GM23338 (cell line): ENCODE data around the gene THAP9. TPM values are rescaled to one million over a fixed set of nuclear protein-coding genes. Genes with fewer than 3 reads are reported as not detected.

Experiments
- ATAC-seq: fragments of 200-7000 bp; cut with Tn5 transposase; 3 replicates; pipeline ENCODE4 v1.9.1; 2020
- DNase-seq: peaks from one replicate; pipeline ENCODE4 v3.0.0-alpha.2; 2015; ENCODE audit warnings: low spot score
- H2AFZ ChIP-seq: fragments of 200-600 bp; sonication (generic); 2 replicates; pipeline ENCODE4 v1.8.0; 2016; ENCODE audit warnings: antibody characterized with exemption, mild to moderate bottlenecking, moderate library complexity
- H3F3A ChIP-seq: fragments of 200-600 bp; sonication (generic); replicated peaks from 2 replicates; pipeline ENCODE4 v1.8.0; 2017; ENCODE audit warnings: antibody characterized with exemption, mixed run types, low read depth
- H3K27ac ChIP-seq: fragments of 200-600 bp; sonication (generic); 2 replicates; pipeline ENCODE4 v1.6.1; 2016; ENCODE audit warnings: low read depth
- H3K27me3 ChIP-seq: fragments of 200-600 bp; sonication (generic); 2 replicates; pipeline ENCODE4 v1.8.0; 2016; ENCODE audit warnings: mild to moderate bottlenecking, mixed run types, moderate library complexity; ENCODE audit not compliant: insufficient read depth
- H3K36me3 ChIP-seq: fragments of 200-600 bp; sonication (generic); 2 replicates; pipeline ENCODE4 v1.8.0; 2016; ENCODE audit warnings: mild to moderate bottlenecking; ENCODE audit not compliant: insufficient read depth
- H3K4me1 ChIP-seq: fragments of 200-600 bp; sonication (generic); 2 replicates; pipeline ENCODE4 v1.8.0; 2016; ENCODE audit warnings: mild to moderate bottlenecking, moderate library complexity; ENCODE audit not compliant: insufficient read depth
- H3K4me2 ChIP-seq: fragments of 200-600 bp; sonication (generic); 2 replicates; pipeline ENCODE4 v1.7.1; 2017; ENCODE audit warnings: mixed run types
- H3K4me3 ChIP-seq: fragments of 200-600 bp; sonication (generic); 2 replicates; pipeline ENCODE4 v1.6.1; 2016; ENCODE audit warnings: mixed run types
- H3K79me2 ChIP-seq: fragments of 200-600 bp; sonication (generic); replicated peaks from 2 replicates; pipeline ENCODE4 v1.8.0; 2017; ENCODE audit warnings: mild to moderate bottlenecking; ENCODE audit not compliant: insufficient read depth
- H3K9me2 ChIP-seq: fragments of 200-600 bp; sonication (generic); 2 replicates; pipeline ENCODE4 v1.8.0; 2017; ENCODE audit not compliant: insufficient read depth
- H4K20me1 ChIP-seq: fragments of 200-600 bp; sonication (generic); replicated peaks from 2 replicates; pipeline ENCODE4 v1.8.0; 2017; ENCODE audit warnings: mild to moderate bottlenecking; ENCODE audit not compliant: insufficient read depth
- H3K27ac Mint-ChIP-seq: 2 replicates; pipeline ENCODE4 v1.8.0; 2020; ENCODE audit warnings: inconsistent platforms, mild to moderate bottlenecking, moderate library complexity, mixed read lengths
- H3K27me3 Mint-ChIP-seq: 3 replicates; pipeline ENCODE4 v1.8.0; 2022; ENCODE audit warnings: low read depth, mild to moderate bottlenecking, moderate library complexity, mixed read lengths, inconsistent platforms; ENCODE audit not compliant: insufficient read depth, poor library complexity
- H3K36me3 Mint-ChIP-seq: 3 replicates; pipeline ENCODE4 v1.8.0; 2021; ENCODE audit warnings: low read depth, mild to moderate bottlenecking, inconsistent platforms, moderate library complexity, mixed read lengths
- H3K4me1 Mint-ChIP-seq: 3 replicates; pipeline ENCODE4 v1.8.0; 2020; ENCODE audit warnings: mild to moderate bottlenecking, inconsistent platforms, mixed read lengths
- H3K4me3 Mint-ChIP-seq: 3 replicates; pipeline ENCODE4 v1.8.0; 2021; ENCODE audit warnings: moderate library complexity, mild to moderate bottlenecking, inconsistent platforms, mixed read lengths
- H3K9me3 Mint-ChIP-seq: 3 replicates; pipeline ENCODE4 v1.8.0; 2020; ENCODE audit warnings: moderate library complexity, mild to moderate bottlenecking, inconsistent platforms, mixed read lengths
- CREB1 ChIP-seq: fragments of 250-450 bp; sonication (Bioruptor Pico); IDR thresholded peaks from 2 replicates; pipeline ENCODE4 v1.5.0; 2020; ENCODE audit warnings: low read depth, mild to moderate bottlenecking, moderate library complexity
- CTCF ChIP-seq, 2 experiments: fragments of 200-600 bp in 1 of 2; sonication (generic) in 1 of 2; conservative IDR thresholded peaks; 2 replicates each; pipeline versions ENCODE4 v1.5.1 to v1.6.1; 2016 to 2017; ENCODE audit warnings: antibody characterized with exemption in 2 of 2, low read depth in 2 of 2, mild to moderate bottlenecking in 2 of 2, moderate library complexity in 1 of 2
- ETS1 ChIP-seq: IDR thresholded peaks from 2 replicates; pipeline ENCODE4 v1.6.1; 2016; ENCODE audit warnings: antibody characterized with exemption
- EZH2 ChIP-seq: fragments of 200-600 bp; sonication (generic); IDR thresholded peaks from one replicate; pipeline ENCODE4 v1.8.0; 2017; ENCODE audit warnings: antibody characterized with exemption, mild to moderate bottlenecking, low read depth; ENCODE audit not compliant: unreplicated experiment
- EZH2phosphoT487 ChIP-seq: fragments of 200-600 bp; sonication (generic); IDR thresholded peaks from one replicate; pipeline ENCODE4 v1.8.1; 2018; ENCODE audit warnings: antibody characterized with exemption; ENCODE audit not compliant: unreplicated experiment
- JUNB ChIP-seq: IDR thresholded peaks from one replicate; pipeline ENCODE4 v1.6.1; 2016; ENCODE audit warnings: antibody characterized with exemption; ENCODE audit not compliant: unreplicated experiment
- NANOG ChIP-seq: IDR thresholded peaks from 2 replicates; pipeline ENCODE4 v1.6.1; 2016; ENCODE audit warnings: antibody characterized with exemption, borderline replicate concordance
- POLR2AphosphoS5 ChIP-seq: IDR thresholded peaks from 2 replicates; pipeline ENCODE4 v1.6.1; 2016; ENCODE audit warnings: antibody characterized with exemption, low read depth
- REST ChIP-seq: IDR thresholded peaks from one replicate; pipeline ENCODE4 v1.6.1; 2018; ENCODE audit warnings: antibody characterized with exemption; ENCODE audit not compliant: unreplicated experiment
- STAT1 ChIP-seq: IDR thresholded peaks from one replicate; pipeline ENCODE4 v1.6.1; 2016; ENCODE audit warnings: antibody characterized with exemption; ENCODE audit not compliant: unreplicated experiment
- ZNF331 ChIP-seq: fragments of 250-450 bp; sonication (Bioruptor Pico); IDR thresholded peaks from 2 replicates; pipeline ENCODE4 v1.5.0; 2020; ENCODE audit warnings: low read depth, mild to moderate bottlenecking, moderate library complexity
- polyA plus RNA-seq: library from polyadenylated mRNA; unstranded; fragments of >200 nt; fragmentation: Nextera tagmentation; extraction: Ambion mirVana; gene quantifications from 2 replicates; pipeline ENCODE4 v1.2.1, GENCODE V29; 2016
- total RNA-seq: library from RNA; depleted of rRNA; stranded (reverse); fragments of >200 nt; shearing (Covaris generic); gene quantifications from 2 replicates; pipeline ENCODE4 v1.2.3, GENCODE V29; 2014

THAP9 gene
- total and polyA plus RNA-seq, 2 experiments from 2014 or later = 8.7 to 22.3 TPM

GRCh38 chr4:82954212-82954611, 53.7 kb downstream of the THAP9 start:
- no peaks in the 10 kb centered on the region for H4K20me1 ChIP-seq
- no peak overlapping the region for H3K27ac ChIP-seq
- DNase-seq = no peak
- Mint-ChIP-seq H3K36me3 (no peaks in the 10 kb centered on the region), H3K27me3 (no peaks in the 10 kb centered on the region), H3K4me1 (no peaks in the 10 kb centered on the region), H3K9me3 (no peaks in the 10 kb centered on the region), H3K4me3 (no peak overlapping the region), H3K27ac (no peak overlapping the region)
- ATAC-seq = no peak
- no peak for TF ChIP-seq CTCF (conservative IDR thresholded peaks at IDR 0.05; ENCODE audit: low read depth in 2 of 2)
- TF ChIP-seq EZH2 = no peak
- TF ChIP-seq NANOG = no peak
- TF ChIP-seq ZNF331 (CRISPR knock-in tag) = no peak
- TF ChIP-seq REST = no peak
- no peak for TF ChIP-seq JUNB
- TF ChIP-seq CREB1 = no peak
- no peak for TF ChIP-seq STAT1
- no peak for TF ChIP-seq EZH2phosphoT487
- TF ChIP-seq POLR2AphosphoS5 = no peak
- no peaks in the 10 kb centered on the region for H3K79me2 ChIP-seq
- H3K4me3 ChIP-seq = no peak overlapping the region
- H2AFZ ChIP-seq = no peak overlapping the region
- H3K36me3 ChIP-seq = no peaks in the 10 kb centered on the region
- H3F3A ChIP-seq = no peaks in the 10 kb centered on the region
- no peak overlapping the region for H3K4me2 ChIP-seq
- no peaks in the 10 kb centered on the region for H3K27me3 ChIP-seq
- no peaks in the 10 kb centered on the region for H3K4me1 ChIP-seq
- no peaks in the 10 kb centered on the region for H3K9me2 ChIP-seq

GRCh38 chr4:82957045-82957444, 56.5 kb downstream of the THAP9 start:
- Histone ChIP-seq H3K4me3 (no peak overlapping the region), H3K79me2 (no peaks in the 10 kb centered on the region), H3K27ac (no peak overlapping the region), H3K4me1 (no peaks in the 10 kb centered on the region), H3K9me2 (no peaks in the 10 kb centered on the region), H3K4me2 (no peak overlapping the region), H3K36me3 (no peaks in the 10 kb centered on the region), H4K20me1 (no peaks in the 10 kb centered on the region), H2AFZ (no peak overlapping the region), H3K27me3 (no peaks in the 10 kb centered on the region), H3F3A (no peaks in the 10 kb centered on the region)
- no peaks in the 10 kb centered on the region for H3K27me3 Mint-ChIP-seq
- no peaks in the 10 kb centered on the region for H3K9me3 Mint-ChIP-seq
- no peak overlapping the region for H3K4me3 Mint-ChIP-seq
- H3K27ac Mint-ChIP-seq = no peak overlapping the region
- DNase-seq (no peak), ATAC-seq (no peak)
- H3K36me3 Mint-ChIP-seq = no peaks in the 10 kb centered on the region; the same call in 2 of the 3 replicates
- H3K4me1 Mint-ChIP-seq = no peaks in the 10 kb centered on the region
- no peak for TF ChIP-seq EZH2phosphoT487
- TF ChIP-seq CTCF (conservative IDR thresholded peaks at IDR 0.05; ENCODE audit: low read depth in 2 of 2) = no peak
- TF ChIP-seq ZNF331 (CRISPR knock-in tag) = no peak
- TF ChIP-seq NANOG = no peak
- TF ChIP-seq POLR2AphosphoS5 = no peak
- TF ChIP-seq REST = no peak
- TF ChIP-seq ETS1 = no peak
- no peak for TF ChIP-seq CREB1
- TF ChIP-seq STAT1 = no peak
- TF ChIP-seq JUNB = no peak
